GM06990 (cell line): ENCODE measurements around the gene ANKRD42.
"Not testable (repeated sequence)": the region's sequence is repeated elsewhere in the genome, so short reads cannot be mapped to it uniquely, and the experiment has no call there.

ENCODE experiments used
- DNase-seq: peaks from one replicate; pipeline ENCODE4 v3.0.0-alpha.2; 2011; ENCODE audit not compliant: insufficient read length; ENCODE audit errors: extremely low read depth
- H3K27me3 ChIP-seq: replicated peaks from 2 replicates; pipeline ENCODE4 v1.6.0; 2011; ENCODE audit warnings: low read length; ENCODE audit not compliant: control insufficient read depth, insufficient read depth
- H3K36me3 ChIP-seq: 2 replicates; pipeline ENCODE4 v1.5.1; 2011; ENCODE audit warnings: low read length; ENCODE audit not compliant: control insufficient read depth, insufficient read depth
- H3K4me3 ChIP-seq: replicated peaks from 2 replicates; pipeline ENCODE4 v1.5.1; 2011; ENCODE audit warnings: low read depth, mild to moderate bottlenecking, control low read depth, low read length
- CTCF ChIP-seq: IDR thresholded peaks from 2 replicates; pipeline ENCODE4 v1.5.1; 2011; ENCODE audit warnings: low read length, control low read depth, mild to moderate bottlenecking, inconsistent platforms; ENCODE audit not compliant: insufficient read depth, poor library complexity, severe bottlenecking

ANKRD42 gene

GRCh38 chr11:83206221-83206620 is 12.7 kb downstream of the ANKRD42 start:
- DNase-seq: no peak
- H3K4me3 ChIP-seq: no peak overlapping the region
- TF ChIP-seq CTCF: no peak

GRCh38 chr11:83206771-83207382 is 13.4 kb downstream of the ANKRD42 start:
- DNase-seq, H3K4me3 ChIP-seq, H3K36me3 ChIP-seq, H3K27me3 ChIP-seq: not testable (repeated sequence)

More at GRCh38 chr11:83206221-83206620, 12.7 kb downstream of the ANKRD42 start:
- no peaks in the 10 kb centered on the region for H3K36me3 ChIP-seq
- H3K27me3 ChIP-seq: no peaks in the 10 kb centered on the region

- peak; percentile 13 for TF ChIP-seq CTCF
- Histone ChIP-seq H3K27me3 (no peaks in the 10 kb centered on the region), H3K36me3 (no peaks in the 10 kb centered on the region), H3K4me3 (no peak overlapping the region)
- no peak for DNase-seq
These were observed 25.6 kb downstream of the ANKRD42 start for GRCh38 chr11:83219095-83219494.

- no peak for TF ChIP-seq CTCF
- no peak for DNase-seq
- no peak overlapping the region for H3K4me3 ChIP-seq
- H3K27me3 ChIP-seq: no peaks in the 10 kb centered on the region
- no peaks in the 10 kb centered on the region for H3K36me3 ChIP-seq
These were observed 26.7 kb downstream of the ANKRD42 start for GRCh38 chr11:83220260-83220659.

GRCh38 chr11:83221694-83222093 is 28.2 kb downstream of the ANKRD42 start:
- H3K27me3 ChIP-seq: no peaks in the 10 kb centered on the region
- TF ChIP-seq CTCF: no peak
- DNase-seq: no peak
- no peak overlapping the region for H3K4me3 ChIP-seq
- H3K36me3 ChIP-seq: no peaks in the 10 kb centered on the region

GRCh38 chr11:83222499-83222898 is 29.0 kb downstream of the ANKRD42 start:
- no peak overlapping the region for H3K4me3 ChIP-seq
- no peak for DNase-seq
- no peak for TF ChIP-seq CTCF
- H3K36me3 ChIP-seq: no peaks in the 10 kb centered on the region
- H3K27me3 ChIP-seq: no peaks in the 10 kb centered on the region
